ENCODE measurements around the gene PDE11A.

DNA sequence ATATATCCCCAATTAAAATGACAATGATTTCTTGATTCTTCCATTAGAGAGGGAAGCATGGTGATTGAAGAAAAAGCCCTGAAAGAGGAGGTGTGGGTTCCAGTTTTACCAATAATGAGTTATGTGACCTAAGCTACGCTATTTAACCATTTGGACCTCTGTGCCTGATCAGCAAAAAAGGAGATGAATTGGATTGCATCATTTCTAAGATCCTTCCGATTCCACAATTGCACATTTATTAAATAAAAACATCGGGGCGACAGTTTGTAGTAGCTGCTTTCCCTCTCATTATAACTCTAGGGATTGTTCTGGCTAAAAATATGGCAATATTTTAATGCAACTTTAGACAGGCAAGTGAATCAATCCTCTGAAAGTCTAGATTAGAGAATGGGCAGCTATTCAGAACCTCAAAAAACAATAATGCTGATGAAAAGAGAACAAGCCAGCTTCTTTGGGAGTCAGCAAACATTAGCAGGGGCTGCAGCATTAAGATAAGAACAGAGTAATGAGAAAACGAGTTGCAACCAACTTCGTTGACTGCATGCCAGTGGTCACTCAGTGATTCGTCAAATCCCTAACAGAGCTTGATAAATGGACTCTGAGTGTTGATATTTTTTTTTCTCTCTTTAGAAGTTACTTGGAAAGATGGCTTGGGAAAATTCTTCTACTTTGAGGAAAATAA lies 378.8 kb downstream of the PDE11A start:
- TF ChIP-seq, protein P1, sequence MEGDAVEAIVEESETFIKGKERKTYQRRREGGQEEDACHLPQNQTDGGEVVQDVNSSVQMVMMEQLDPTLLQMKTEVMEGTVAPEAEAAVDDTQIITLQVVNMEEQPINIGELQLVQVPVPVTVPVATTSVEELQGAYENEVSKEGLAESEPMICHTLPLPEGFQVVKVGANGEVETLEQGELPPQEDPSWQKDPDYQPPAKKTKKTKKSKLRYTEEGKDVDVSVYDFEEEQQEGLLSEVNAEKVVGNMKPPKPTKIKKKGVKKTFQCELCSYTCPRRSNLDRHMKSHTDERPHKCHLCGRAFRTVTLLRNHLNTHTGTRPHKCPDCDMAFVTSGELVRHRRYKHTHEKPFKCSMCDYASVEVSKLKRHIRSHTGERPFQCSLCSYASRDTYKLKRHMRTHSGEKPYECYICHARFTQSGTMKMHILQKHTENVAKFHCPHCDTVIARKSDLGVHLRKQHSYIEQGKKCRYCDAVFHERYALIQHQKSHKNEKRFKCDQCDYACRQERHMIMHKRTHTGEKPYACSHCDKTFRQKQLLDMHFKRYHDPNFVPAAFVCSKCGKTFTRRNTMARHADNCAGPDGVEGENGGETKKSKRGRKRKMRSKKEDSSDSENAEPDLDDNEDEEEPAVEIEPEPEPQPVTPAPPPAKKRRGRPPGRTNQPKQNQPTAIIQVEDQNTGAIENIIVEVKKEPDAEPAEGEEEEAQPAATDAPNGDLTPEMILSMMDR (IDR thresholded peaks at IDR 0.05 in 8 of 11, conservative IDR thresholded peaks at IDR 0.05 in 3 of 11) = no peak
- TF ChIP-seq POLR2AphosphoS5 (IDR thresholded peaks at IDR 0.05) = no peak
